Prostate gland (tissue), 2 donors: ENCODE data around the gene ACSL1.

Experiments
- CTCF ChIP-seq, 4 experiments: fragments of 200-600 bp in 2 of 4; fragments of 450-650 bp in 2 of 4; sonication (generic) in 2 of 4; IDR thresholded peaks; 1 replicate in 3 of 4; 2 replicates in 1 of 4; pipeline ENCODE4 v1.5.1; 2016 to 2019; ENCODE audit warnings: antibody characterized with exemption in 4 of 4, mild to moderate bottlenecking in 2 of 4, moderate library complexity in 2 of 4
- POLR2A ChIP-seq: fragments of 450-650 bp; IDR thresholded peaks from one replicate; pipeline ENCODE4 v1.6.1; 2016; ENCODE audit warnings: antibody characterized with exemption, mild to moderate bottlenecking
- POLR2AphosphoS5 ChIP-seq: sonication (generic); formaldehyde crosslinking; IDR thresholded peaks from one replicate; pipeline ENCODE4 v1.6.1; 2017; ENCODE audit warnings: antibody characterized with exemption

- TF ChIP-seq CTCF (IDR thresholded peaks at IDR 0.05) (no peak), POLR2A (no peak), POLR2AphosphoS5 (no peak)
These were observed 95.8 kb downstream of the ACSL1 start for GRCh38 chr4:184729946-184730345.
